ENCODE results near the gene RNF223. TPM values are rescaled to one million over a fixed set of nuclear protein-coding genes. Genes with fewer than 3 reads are reported as not detected.

RNF223 gene
- total and polyA plus RNA-seq, 2 of the 13 experiments (the other 11 are each of a cell fraction or from before 2014, with no cell fraction given): 0.03 TPM; not detected in 1

- peak; percentile 64 for TF ChIP-seq ZNF263 (CRISPR knock-in tag; IDR thresholded peaks at IDR 0.05)
- no peak for TF ChIP-seq ZNF367 (CRISPR knock-in tag; IDR thresholded peaks at IDR 0.05; ENCODE audit: borderline replicate concordance)
- no peak for TF ChIP-seq IKZF4 (CRISPR knock-in tag; IDR thresholded peaks at IDR 0.05; ENCODE audit: borderline replicate concordance, low read depth, not compliant biosample characterization)
- peak; percentile 28 for TF ChIP-seq YY1 (IDR thresholded peaks at IDR 0.05; ENCODE audit: insufficient read depth, insufficient replicate concordance, low read depth, low read length)
- no peak for TF ChIP-seq U2AF1 (optimal IDR thresholded peaks at IDR 0.05; ENCODE audit: low read depth, low read length)
- peak; percentile 57 for TF ChIP-seq ZNF883 (CRISPR knock-in tag; IDR thresholded peaks at IDR 0.05; ENCODE audit: not compliant biosample characterization)
- no peak for TF ChIP-seq DR1 (CRISPR knock-in tag; IDR thresholded peaks at IDR 0.05)
- no peak for TF ChIP-seq ETV6 (CRISPR knock-in tag; conservative IDR thresholded peaks at IDR 0.05)
- TF ChIP-seq GLI4 (CRISPR knock-in tag; IDR thresholded peaks at IDR 0.05; ENCODE audit: borderline replicate concordance): 0 out of 2 replicates have a peak, but pooled peaks have one; percentile 67
- TF ChIP-seq NFYB (CRISPR knock-in tag; IDR thresholded peaks at IDR 0.05): no peak
- no peak for TF ChIP-seq HDAC6 (IDR thresholded peaks at IDR 0.05; ENCODE audit: low read depth, low read length)
- TF ChIP-seq KDM3A (CRISPR knock-in tag; IDR thresholded peaks at IDR 0.05; ENCODE audit: low read depth): 0 out of 2 replicates have a peak, but pooled peaks have one; percentile 44
- no peak for TF ChIP-seq ZNF83 (CRISPR knock-in tag; IDR thresholded peaks at IDR 0.05; ENCODE audit: borderline replicate concordance)
- no peak for TF ChIP-seq SRSF1 (optimal IDR thresholded peaks at IDR 0.05; ENCODE audit: low read depth, low read length)
- no peak for TF ChIP-seq HOMEZ (CRISPR knock-in tag; IDR thresholded peaks at IDR 0.05; ENCODE audit: low read depth)
- TF ChIP-seq JUNB (CRISPR knock-in tag; IDR thresholded peaks at IDR 0.05; ENCODE audit: borderline replicate concordance): no peak
- no peak for TF ChIP-seq ZC3H13 (CRISPR knock-in tag; IDR thresholded peaks at IDR 0.05)
- TF ChIP-seq ZNF562 (CRISPR knock-in tag; IDR thresholded peaks at IDR 0.05; ENCODE audit: borderline replicate concordance): no peak
- TF ChIP-seq ZNF256 (CRISPR knock-in tag; conservative IDR thresholded peaks at IDR 0.05): no peak
- no peak for TF ChIP-seq ZNF563 (CRISPR knock-in tag; IDR thresholded peaks at IDR 0.05)
- TF ChIP-seq ZSCAN21 (CRISPR knock-in tag; IDR thresholded peaks at IDR 0.05; ENCODE audit: borderline replicate concordance): peak; percentile 45; the same call in 1 of the 2 replicates
- TF ChIP-seq ZSCAN31 (CRISPR knock-in tag; IDR thresholded peaks at IDR 0.05; ENCODE audit: low read depth): 0 out of 2 replicates have a peak, but pooled peaks have one; percentile 20
- no peak for TF ChIP-seq MYNN (CRISPR knock-in tag; IDR thresholded peaks at IDR 0.05; ENCODE audit: low read depth)
- peak; percentile 65; the same call in 1 of the 2 replicates for TF ChIP-seq SPEN (CRISPR knock-in tag; IDR thresholded peaks at IDR 0.05; ENCODE audit: low read depth)
- peak; percentile 76; the same call in 1 of the 2 replicates for TF ChIP-seq ZBTB38 (CRISPR knock-in tag; IDR thresholded peaks at IDR 0.05)
- no peak for TF ChIP-seq ISL2 (CRISPR knock-in tag; IDR thresholded peaks at IDR 0.05)
- 0 out of 2 replicates have a peak, but pooled peaks have one; percentile 8 for TF ChIP-seq ZMAT3 (CRISPR knock-in tag; conservative IDR thresholded peaks at IDR 0.05)
- TF ChIP-seq ZNF614 (CRISPR knock-in tag; IDR thresholded peaks at IDR 0.05; ENCODE audit: borderline replicate concordance): peak; percentile 29; the same call in 1 of the 2 replicates
- TF ChIP-seq NFE2 (CRISPR knock-in tag; IDR thresholded peaks at IDR 0.05): no peak
- no peak for TF ChIP-seq NR1H2 (CRISPR knock-in tag; IDR thresholded peaks at IDR 0.05; ENCODE audit: borderline replicate concordance, low read depth)
- peak; percentile 63; the same call in 1 of the 2 replicates for TF ChIP-seq SALL1 (CRISPR knock-in tag; IDR thresholded peaks at IDR 0.05)
- no peak for TF ChIP-seq ZNF12 (CRISPR knock-in tag; IDR thresholded peaks at IDR 0.05)
Observed at GRCh38 chr1:1122078-1122811, 48.1 kb upstream of the RNF223 start (continued).

All from HepG2 (cell line).